HK-2 (cell line): ENCODE data around the gene POU2AF1.
"Not testable (repeated sequence)": the region's sequence is repeated elsewhere in the genome, so short reads cannot be mapped to it uniquely, and the experiment has no call there.

Source experiments
- DNase-seq: peaks from one replicate; pipeline ENCODE4 v3.0.0-alpha.2; 2018; ENCODE audit not compliant: unreplicated experiment

The POU2AF1 gene

GRCh38 chr11:111347002-111347722 is 31.9 kb downstream of the POU2AF1 start:
- no peak for DNase-seq

- DNase-seq: no peak
These were observed 35.0 kb downstream of the POU2AF1 start for GRCh38 chr11:111344032-111344431.

GRCh38 chr11:111342329-111342728 is 36.7 kb downstream of the POU2AF1 start:
- no peak for DNase-seq

- no peak for DNase-seq
These were observed 39.2 kb downstream of the POU2AF1 start for GRCh38 chr11:111339758-111340388.

- no peak for DNase-seq
These were observed 42.4 kb downstream of the POU2AF1 start for GRCh38 chr11:111336582-111337256.

GRCh38 chr11:111336062-111336461 is 43.0 kb downstream of the POU2AF1 start:
- no peak for DNase-seq

- DNase-seq: no peak
These were observed 43.5 kb downstream of the POU2AF1 start for GRCh38 chr11:111335549-111335948.

- DNase-seq: no peak
These were observed 44.3 kb downstream of the POU2AF1 start for GRCh38 chr11:111334532-111335502.

GRCh38 chr11:111331711-111332479 is 47.2 kb downstream of the POU2AF1 start:
- no peak for DNase-seq

GRCh38 chr11:111330234-111330893 is 48.7 kb downstream of the POU2AF1 start:
- DNase-seq: no peak

GRCh38 chr11:111329306-111330204 is 49.5 kb downstream of the POU2AF1 start:
- DNase-seq: no peak

- DNase-seq: no peak
These were observed 51.0 kb downstream of the POU2AF1 start for GRCh38 chr11:111327908-111328624.

GRCh38 chr11:111326824-111327223 is 52.3 kb downstream of the POU2AF1 start:
- no peak for DNase-seq

- DNase-seq: no peak
These were observed 53.8 kb downstream of the POU2AF1 start for GRCh38 chr11:111325259-111325658.

- no peak for DNase-seq
These were observed 54.8 kb downstream of the POU2AF1 start for GRCh38 chr11:111324277-111324720.

GRCh38 chr11:111322534-111322933 is 56.5 kb downstream of the POU2AF1 start:
- no peak for DNase-seq

GRCh38 chr11:111320728-111321568 is 58.1 kb downstream of the POU2AF1 start:
- no peak for DNase-seq

- DNase-seq: not testable (repeated sequence)
These were observed 58.9 kb downstream of the POU2AF1 start for GRCh38 chr11:111320199-111320598.
